ENCODE measurements around the gene C2orf76.

- TF ChIP-seq CTCF (conservative IDR thresholded peaks at IDR 0.05; ENCODE audit: low read length) (no peak), EZH2phosphoT487 (IDR thresholded peaks at IDR 0.05; ENCODE audit: borderline replicate concordance, low read depth, low read length) (no peak)
Observed at GRCh38 chr2:119263025-119263424, 103.6 kb downstream of the C2orf76 start.
